ENCODE data around the gene CPT1B.
A peak's percentile ranks its signal among the peaks of the same experiment; 100 is the strongest.
"Not testable (repeated sequence)": the region's sequence is repeated elsewhere in the genome, so short reads cannot be mapped to it uniquely, and the experiment has no call there.

The CPT1B gene

GRCh38 chr22:50544078-50544745 is 34.0 kb downstream of the CPT1B start:
- peak; percentile 89 for DNase-seq

DNA sequence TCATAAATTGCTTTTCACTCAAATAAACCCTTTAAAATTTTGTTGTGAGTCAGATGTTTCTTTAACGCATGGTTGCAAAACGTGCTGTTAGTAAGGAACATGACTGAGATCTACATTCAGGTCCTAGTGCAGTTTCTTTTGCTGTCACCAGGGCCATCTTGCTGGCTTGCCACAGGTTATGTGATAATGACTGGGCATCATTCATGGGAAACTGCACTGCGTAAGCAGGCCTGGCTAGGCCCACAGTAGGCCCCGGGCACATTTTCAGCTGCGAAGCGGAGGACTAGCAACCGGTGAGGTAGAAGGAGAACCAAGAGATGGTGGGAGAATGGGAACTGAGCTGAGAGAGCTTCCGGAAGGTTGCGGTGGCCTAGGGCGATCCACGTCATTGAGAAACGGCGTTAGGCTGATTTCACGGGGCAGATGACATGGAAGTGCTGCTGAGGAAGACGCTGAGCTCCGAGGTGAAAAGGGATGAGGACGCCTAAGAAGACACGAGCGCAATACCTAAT is 35.8 kb downstream of the CPT1B start:
- no peak for DNase-seq

- DNase-seq = not testable (repeated sequence)
Observed at GRCh38 chr22:50541667-50542026, 36.6 kb downstream of the CPT1B start.

GRCh38 chr22:50540381-50540780 is 37.8 kb downstream of the CPT1B start:
- no peak for DNase-seq

DNA sequence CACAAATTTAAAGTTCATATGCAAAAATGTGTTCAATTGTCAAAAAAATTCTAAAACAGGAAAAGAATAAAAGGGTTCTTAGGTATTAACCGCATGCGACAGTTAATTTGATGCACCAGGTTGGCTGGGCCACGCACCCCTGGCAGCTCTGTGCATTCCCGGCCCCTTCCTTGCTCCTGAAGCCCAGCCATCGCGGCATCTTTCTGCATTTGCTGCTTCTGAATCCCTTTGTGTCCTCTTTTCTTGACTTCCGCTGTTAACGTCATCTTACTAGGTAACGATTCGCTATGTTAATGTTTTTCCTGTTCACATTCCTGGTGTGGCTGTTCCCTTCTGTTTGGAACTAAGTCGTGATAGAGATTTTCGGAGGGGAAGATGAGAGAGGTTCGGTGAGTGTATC is 40.5 kb downstream of the CPT1B start:
- no peak for DNase-seq

GRCh38 chr22:50536226-50536625 is 42.0 kb downstream of the CPT1B start:
- no peak for DNase-seq

DNA sequence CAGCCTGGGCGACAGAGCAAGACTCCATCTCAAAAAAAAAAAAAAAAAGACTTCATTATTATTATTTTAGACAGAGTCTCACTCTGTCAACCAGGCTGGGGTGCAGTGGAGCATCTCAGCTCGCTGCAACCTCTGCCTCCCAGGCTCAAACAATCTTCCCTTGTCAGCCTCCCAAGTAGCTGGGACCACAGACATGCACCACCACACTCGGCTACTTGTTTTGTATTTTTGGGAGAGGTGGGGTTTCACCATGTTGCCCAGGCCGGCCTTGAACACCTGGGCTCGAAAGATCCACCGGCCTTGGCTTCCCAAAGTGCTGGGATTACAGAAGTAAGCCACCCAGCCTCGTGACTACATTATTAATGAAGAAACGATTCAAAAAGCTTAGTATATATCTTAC is 43.1 kb downstream of the CPT1B start:
- no peak for DNase-seq

DNA sequence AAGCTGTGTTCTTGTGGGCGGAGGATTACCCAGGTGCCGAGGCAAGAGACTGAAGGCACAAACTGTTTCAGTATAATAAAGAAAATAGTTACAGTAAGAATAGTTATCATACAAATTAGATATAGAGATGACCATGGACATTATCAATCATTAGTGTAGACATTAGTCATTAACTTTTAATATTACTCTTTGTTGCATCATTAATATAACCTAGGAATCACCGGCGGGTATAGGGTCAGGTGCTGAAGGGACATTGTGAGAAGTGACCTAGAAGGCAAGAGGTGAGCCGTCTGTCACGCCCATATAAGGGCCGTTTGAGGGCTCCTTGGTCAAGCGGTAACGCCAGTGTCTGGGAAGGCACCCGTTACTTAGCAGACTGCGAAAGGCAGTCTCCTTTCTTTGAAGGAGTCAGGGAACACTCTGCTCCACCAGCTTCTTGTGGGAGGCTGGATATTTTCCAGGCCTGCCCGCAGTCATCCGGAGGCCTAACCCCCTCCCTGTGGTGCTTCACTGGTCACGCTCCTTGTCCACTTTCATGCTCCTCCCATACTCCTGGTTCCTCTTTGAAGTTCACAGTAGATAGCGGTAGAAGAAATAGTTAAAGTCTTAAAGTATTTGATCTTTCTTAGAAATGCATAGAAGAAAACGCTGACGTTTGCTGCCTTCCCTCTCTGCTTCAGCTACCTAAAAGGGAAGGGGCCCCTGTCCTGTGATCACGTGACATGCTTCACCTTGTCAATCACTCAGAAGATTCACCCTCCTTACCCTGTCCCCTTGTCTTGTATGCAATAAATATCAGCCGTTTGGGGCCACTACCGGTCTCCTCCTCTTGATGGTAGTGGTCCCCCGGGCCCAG is 44.1 kb downstream of the CPT1B start:
- not testable (repeated sequence) for DNase-seq

DNA sequence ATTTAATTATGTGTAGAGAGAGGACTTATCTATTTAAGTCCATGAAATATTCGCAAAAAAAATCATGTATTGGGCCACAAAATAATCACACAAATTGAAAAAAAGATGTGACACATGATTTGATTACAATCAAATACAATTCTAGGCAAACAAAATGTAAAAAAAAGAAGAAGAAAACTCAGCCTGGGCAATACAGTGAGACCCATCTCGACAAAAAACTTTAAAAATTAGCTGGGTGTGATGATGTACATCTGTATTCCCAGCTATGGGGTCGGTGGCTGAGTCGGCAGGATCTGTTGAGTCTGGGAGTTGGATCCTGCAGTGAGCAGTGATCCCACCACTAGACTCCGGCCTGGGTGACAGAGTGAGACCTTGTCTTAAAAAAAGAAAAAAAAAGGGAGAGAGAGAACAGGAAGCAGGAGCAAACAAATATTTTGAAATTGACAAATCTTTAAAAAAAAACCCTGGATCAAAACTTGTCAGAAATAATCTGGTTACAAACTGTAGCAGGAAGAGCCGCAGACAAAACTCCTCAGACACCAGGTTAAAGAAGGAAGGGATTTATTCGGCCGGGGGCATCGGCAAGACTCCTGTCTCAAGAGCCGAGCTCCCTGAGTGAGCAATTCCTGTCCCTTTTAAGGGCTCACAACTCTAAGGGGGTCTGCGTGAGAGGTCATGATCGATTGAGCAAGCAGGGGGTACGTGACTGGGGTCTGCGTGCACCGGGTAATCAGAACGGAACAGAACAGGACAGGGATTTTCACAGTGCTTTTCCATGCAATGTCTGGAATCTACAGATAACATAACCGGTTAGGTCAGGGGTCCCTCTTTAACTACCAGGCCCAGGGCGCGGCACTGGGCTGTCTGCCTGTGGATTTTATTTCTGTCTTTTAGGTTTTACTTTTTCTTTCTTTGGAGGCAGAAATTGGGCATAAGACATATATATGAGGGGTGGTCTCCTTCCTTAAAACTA is 45.1 kb downstream of the CPT1B start:
- DNase-seq = no peak

DNA sequence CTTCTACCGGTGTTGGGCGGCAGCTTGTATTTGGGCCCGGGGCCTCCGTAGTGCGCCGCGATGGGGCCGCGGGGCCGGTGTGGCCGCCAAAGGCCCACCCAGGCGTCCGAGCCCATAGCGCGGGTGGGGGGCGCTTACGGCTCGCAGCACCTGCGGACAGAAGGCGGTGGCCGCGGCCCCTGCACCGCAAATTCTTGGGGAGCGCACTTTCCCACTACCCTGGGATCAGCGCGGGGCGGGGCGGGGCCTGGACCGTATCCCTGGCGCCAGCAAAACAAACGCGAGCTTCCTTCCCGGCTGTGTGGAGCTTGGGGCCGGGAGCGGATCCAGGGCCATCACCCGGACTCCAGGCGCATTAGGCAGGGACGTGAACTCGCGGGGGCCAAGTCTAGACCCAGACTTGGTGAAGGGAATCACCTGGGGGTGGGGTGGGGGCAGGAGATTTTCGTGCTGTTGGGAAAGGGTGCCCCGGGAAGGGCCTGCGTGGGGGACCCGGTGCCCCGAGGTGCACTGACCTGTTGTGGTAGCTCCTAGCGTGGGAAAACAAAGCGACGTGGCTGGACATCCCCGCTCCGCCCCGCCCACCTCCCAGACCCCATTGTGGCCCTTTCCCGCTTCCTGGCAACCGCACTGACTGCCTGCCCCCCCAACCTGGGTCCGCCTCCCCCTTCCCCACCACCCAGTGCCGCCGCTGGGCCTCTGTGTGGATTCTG is 46.1 kb downstream of the CPT1B start:
- DNase-seq = peak; percentile 20

DNA sequence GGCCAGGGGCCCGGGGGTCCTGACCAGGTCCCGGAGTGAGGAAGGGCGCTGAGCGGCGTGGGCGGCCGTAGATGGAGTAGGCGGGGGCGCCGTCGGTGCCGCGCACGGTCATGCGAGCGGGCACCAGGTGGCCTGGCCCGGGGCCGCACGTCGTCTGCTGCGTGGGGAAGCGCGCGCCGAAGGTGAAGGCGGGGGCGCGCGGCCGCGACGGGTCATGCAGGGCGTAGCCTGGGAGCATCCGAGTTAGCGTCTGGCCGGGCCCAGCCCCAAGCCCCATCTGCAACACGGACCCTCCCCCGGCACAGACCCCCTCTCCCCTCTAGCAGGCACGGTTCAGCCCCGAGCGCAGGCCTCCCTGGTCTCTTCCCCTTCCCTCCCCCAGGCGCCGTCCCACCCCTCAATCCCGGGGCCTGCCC is 46.7 kb downstream of the CPT1B start:
- DNase-seq = peak; percentile 64

DNA sequence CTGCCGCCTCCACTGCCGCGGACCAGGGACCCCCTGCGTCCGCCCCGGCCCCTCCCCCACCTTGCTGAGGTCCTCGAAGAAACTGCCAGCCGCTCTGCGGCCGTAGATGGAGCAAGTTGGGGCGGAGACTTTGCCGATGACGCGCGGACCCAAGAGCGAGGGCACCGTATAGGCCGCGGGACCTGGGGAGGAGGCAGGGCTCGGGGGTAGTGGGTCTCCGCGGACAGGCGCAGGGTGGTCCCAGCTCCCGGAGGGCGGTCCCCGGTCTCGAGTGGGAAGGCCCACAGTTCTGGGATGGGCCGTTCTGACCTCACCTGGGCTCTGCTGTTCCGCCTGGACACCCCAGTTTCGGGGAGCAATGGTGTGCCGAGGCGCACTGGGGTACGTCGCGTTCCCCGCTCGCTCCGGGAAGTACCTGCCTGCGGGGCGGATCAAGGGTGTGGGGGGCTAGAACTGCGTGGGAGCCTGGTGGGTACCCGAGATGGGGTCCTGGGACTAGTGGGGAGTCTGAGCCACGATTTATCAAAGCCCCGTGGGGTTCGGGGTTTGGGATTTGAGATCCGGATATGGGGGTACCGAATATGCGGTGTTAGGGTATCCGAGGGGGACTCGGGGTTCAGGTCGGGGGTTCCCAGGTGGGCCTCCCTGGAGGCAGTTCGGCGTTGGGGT is 47.2 kb downstream of the CPT1B start:
- peak; percentile 79 for DNase-seq

- DNase-seq = no peak
Observed at GRCh38 chr22:50530580-50530876, 47.7 kb downstream of the CPT1B start.

DNA sequence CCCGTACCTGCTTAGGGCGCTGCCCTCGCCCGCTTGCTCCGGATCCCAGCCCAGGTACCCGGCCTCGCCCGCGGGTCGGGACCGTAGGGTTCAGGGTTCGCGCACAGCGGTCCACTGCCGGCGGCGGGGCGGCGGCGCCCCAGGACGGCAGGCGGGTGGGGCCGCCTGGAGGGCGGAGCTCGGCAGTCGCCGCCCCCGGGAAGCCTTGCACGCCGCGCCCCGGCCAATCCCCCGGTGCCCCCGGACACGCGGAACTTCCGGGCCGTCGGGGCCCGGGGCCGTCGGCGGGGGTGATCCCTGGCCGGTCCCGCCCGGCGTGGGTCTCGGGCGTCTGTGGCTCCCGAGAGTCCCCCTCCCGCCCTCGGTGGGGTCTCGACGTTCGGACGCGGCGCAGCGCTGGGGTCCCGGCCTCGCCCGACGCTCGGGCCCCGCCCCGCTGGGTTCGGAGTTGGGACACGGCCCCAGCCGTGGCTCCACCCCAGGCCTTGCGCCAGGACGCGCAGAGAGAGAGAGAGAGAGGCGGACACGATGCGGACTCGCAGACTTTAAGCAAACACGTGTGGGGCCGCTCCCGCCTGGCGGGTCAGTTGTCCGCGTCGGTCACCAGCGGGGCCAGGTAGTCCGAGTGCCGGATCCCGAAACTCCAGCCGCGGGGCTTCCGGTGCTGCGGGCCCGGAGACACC is 48.2 kb downstream of the CPT1B start, which contains the start of gene TYMP:
Gene TYMP, minus strand, starts transcription at position 116 of the 683 bp plus-strand sequence. CDS start 303 bp downstream, outside the sequence.
- DNase-seq = peak; percentile 75

DNA sequence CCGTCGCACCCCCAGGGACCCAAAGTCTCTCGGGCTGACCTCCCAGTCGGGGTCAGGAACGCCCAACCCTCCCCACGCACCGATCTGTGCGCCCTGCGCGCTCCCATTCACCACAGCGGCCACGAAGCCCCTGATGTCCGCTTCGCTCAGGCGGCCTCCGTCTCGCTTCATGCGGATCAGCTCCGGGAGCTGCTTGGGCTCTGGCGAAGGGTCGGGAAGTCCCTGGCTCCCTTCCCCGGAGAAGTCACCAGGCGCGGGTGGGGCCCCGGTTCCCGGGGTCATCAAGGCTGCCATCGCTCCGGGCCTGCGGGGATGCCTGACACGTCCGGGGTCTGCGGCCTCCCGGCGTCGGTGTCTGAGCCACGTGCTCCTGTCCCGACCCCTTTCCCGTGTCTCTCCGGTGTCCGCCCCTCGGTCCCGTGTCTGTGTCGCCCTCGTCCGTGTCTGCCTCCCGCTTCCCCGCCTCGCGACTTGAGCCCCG is 48.8 kb downstream of the CPT1B start:
- DNase-seq = no peak

GRCh38 chr22:50528682-50529415 is 49.4 kb downstream of the CPT1B start:
- DNase-seq = no peak

- DNase-seq = no peak
Observed at GRCh38 chr22:50527921-50528681, 50.1 kb downstream of the CPT1B start.

- DNase-seq = peak; percentile 45
Observed at GRCh38 chr22:50526834-50527801, 51.1 kb downstream of the CPT1B start.

Data from CD4-positive, alpha-beta T cell treated with Interleukin-17A for 4 hours (primary cell).